OCI-LY1 (cell line): ENCODE results near the gene GLT1D1.

Experiments
- H2AFZ ChIP-seq: fragments of 200-600 bp; sonication (generic), shearing (Covaris generic); 2 replicates; pipeline ENCODE4 v1.6.0; 2014; ENCODE audit warnings: antibody characterized with exemption, mild to moderate bottlenecking, low read length
- H3F3A ChIP-seq: fragments of 200-600 bp; sonication (generic), shearing (Covaris generic); 2 replicates; pipeline ENCODE4 v1.6.0; 2014; ENCODE audit warnings: mild to moderate bottlenecking, antibody characterized with exemption, low read length, moderate library complexity; ENCODE audit not compliant: insufficient read depth
- H3K27ac ChIP-seq: fragments of 200-600 bp; sonication (generic); 2 replicates; pipeline ENCODE4 v1.5.1; 2014; ENCODE audit warnings: low read length, mixed run types, mild to moderate bottlenecking, low read depth; ENCODE audit not compliant: poor library complexity, severe bottlenecking
- H3K27me3 ChIP-seq: fragments of 200-600 bp; sonication (generic); 2 replicates; pipeline ENCODE4 v1.6.0; 2014; ENCODE audit warnings: antibody characterized with exemption, mild to moderate bottlenecking, low read length, moderate library complexity; ENCODE audit not compliant: insufficient read depth
- H3K36me3 ChIP-seq: fragments of 200-600 bp; sonication (generic); 2 replicates; pipeline ENCODE4 v1.6.1; 2014; ENCODE audit warnings: mild to moderate bottlenecking, antibody characterized with exemption, low read length, moderate library complexity, mixed read lengths; ENCODE audit not compliant: insufficient read depth
- H3K4me1 ChIP-seq: fragments of 200-600 bp; sonication (generic); 2 replicates; pipeline ENCODE4 v1.5.1; 2014; ENCODE audit warnings: mild to moderate bottlenecking, low read length, moderate library complexity; ENCODE audit not compliant: insufficient read depth, severe bottlenecking
- H3K4me2 ChIP-seq: fragments of 200-600 bp; sonication (generic), shearing (Covaris generic); 2 replicates; pipeline ENCODE4 v1.6.1; 2014; ENCODE audit warnings: low read length
- H3K4me3 ChIP-seq: fragments of 200-600 bp; sonication (generic); 2 replicates; pipeline ENCODE4 v1.5.1; 2014; ENCODE audit warnings: low read length, low read depth, mild to moderate bottlenecking, mixed read lengths; ENCODE audit not compliant: poor library complexity, severe bottlenecking
- H3K79me2 ChIP-seq: fragments of 200-600 bp; shearing (Covaris generic); 2 replicates; pipeline ENCODE4 v1.6.1; 2016; ENCODE audit warnings: mixed run types, low read length, mixed read lengths; ENCODE audit not compliant: insufficient read depth
- H3K9ac ChIP-seq: fragments of 200-600 bp; sonication (generic), shearing (Covaris generic); 2 replicates; pipeline ENCODE4 v1.6.1; 2014; ENCODE audit warnings: mild to moderate bottlenecking, low read length, mixed read lengths
- H3K9me2 ChIP-seq: fragments of 200-600 bp; sonication (generic), shearing (Covaris generic); 2 replicates; pipeline ENCODE4 v1.6.1; 2014; ENCODE audit warnings: low read depth, mild to moderate bottlenecking, low read length, mixed read lengths
- H3K9me3 ChIP-seq: fragments of 200-600 bp; shearing (Covaris generic); 2 replicates; pipeline ENCODE4 v1.6.1; 2014; ENCODE audit warnings: low read length, mixed read lengths
- H4K20me1 ChIP-seq: fragments of 200-600 bp; sonication (generic), shearing (Covaris generic); 2 replicates; pipeline ENCODE4 v1.6.0; 2016; ENCODE audit warnings: mild to moderate bottlenecking, low read length; ENCODE audit not compliant: insufficient read depth
- EZH2 ChIP-seq: fragments of 200-600 bp; sonication (generic), shearing (Covaris generic); IDR thresholded peaks from 2 replicates; pipeline ENCODE4 v1.8.0; 2017; ENCODE audit warnings: borderline replicate concordance, mixed run types, mild to moderate bottlenecking, antibody characterized with exemption, low read length, moderate library complexity, mixed read lengths
- TF ChIP-seq, protein P1 (sequence below): fragments of 200-600 bp; sonication (generic), shearing (Covaris generic); IDR thresholded peaks from 2 replicates; pipeline ENCODE4 v1.5.1; 2017; ENCODE audit warnings: mild to moderate bottlenecking, antibody characterized with exemption, low read length, moderate library complexity, mixed read lengths

Gene GLT1D1

DNA sequence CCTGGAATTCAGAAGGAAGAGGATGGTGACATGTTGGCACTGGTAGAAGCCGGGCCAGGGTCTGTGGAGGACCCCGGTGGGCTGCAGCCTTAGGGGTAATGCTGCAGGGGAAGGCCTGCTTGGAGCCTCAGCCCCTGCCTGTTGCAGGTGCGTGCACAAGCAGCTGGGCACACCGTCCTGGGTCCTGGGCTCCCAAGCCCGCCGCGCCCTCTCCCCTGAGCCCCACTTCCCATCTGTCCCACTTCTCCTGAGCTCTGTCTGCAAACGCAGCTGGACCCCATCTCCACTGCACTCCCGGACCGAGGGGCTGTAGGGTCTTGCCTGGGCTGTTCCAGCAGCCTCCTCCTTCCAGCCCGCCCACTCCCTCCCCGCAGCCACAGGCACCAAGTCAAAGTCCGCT is 116.8 kb downstream of the GLT1D1 start:
- no peak overlapping the region for H3K4me2 ChIP-seq
- no peak overlapping the region for H3K4me3 ChIP-seq

DNA sequence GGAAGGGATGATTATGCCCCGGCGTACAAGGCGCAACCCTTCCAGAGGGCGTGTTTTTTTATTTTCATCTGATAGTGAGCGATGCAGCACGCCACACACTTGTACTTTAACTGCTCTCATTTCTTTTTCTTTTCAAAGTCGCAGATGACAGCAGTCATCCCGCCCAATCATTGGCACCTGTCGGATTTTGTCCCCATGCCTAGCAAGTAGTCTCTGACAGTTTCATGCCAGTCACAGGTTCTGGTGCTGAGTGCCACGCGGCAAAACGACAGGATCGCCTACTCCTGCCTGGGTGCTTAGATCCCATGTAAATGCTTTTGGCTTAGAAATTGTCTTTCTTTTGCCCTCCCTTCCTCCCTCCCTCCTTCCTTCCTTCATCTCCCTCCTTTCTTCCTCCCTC is 117.7 kb downstream of the GLT1D1 start:
- Histone ChIP-seq H3K9me2 (no peaks in the 10 kb centered on the region), H3K9ac (no peak overlapping the region)

More for the DNA sequence above, 116.8 kb downstream of the GLT1D1 start:
- Histone ChIP-seq H3K9me3 (no peaks in the 10 kb centered on the region), H2AFZ (no peak overlapping the region), H3K27me3 (no peaks in the 10 kb centered on the region), H3K9me2 (no peaks in the 10 kb centered on the region), H3K9ac (no peak overlapping the region), H3K4me1 (no peaks in the 10 kb centered on the region), H3K36me3 (no peaks in the 10 kb centered on the region), H4K20me1 (no peaks in the 10 kb centered on the region), H3K79me2 (no peaks in the 10 kb centered on the region), H3K27ac (no peak overlapping the region), H3F3A (no peaks in the 10 kb centered on the region)
- TF ChIP-seq, protein P1, sequence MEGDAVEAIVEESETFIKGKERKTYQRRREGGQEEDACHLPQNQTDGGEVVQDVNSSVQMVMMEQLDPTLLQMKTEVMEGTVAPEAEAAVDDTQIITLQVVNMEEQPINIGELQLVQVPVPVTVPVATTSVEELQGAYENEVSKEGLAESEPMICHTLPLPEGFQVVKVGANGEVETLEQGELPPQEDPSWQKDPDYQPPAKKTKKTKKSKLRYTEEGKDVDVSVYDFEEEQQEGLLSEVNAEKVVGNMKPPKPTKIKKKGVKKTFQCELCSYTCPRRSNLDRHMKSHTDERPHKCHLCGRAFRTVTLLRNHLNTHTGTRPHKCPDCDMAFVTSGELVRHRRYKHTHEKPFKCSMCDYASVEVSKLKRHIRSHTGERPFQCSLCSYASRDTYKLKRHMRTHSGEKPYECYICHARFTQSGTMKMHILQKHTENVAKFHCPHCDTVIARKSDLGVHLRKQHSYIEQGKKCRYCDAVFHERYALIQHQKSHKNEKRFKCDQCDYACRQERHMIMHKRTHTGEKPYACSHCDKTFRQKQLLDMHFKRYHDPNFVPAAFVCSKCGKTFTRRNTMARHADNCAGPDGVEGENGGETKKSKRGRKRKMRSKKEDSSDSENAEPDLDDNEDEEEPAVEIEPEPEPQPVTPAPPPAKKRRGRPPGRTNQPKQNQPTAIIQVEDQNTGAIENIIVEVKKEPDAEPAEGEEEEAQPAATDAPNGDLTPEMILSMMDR: no peak
- TF ChIP-seq EZH2: no peak

DNA sequence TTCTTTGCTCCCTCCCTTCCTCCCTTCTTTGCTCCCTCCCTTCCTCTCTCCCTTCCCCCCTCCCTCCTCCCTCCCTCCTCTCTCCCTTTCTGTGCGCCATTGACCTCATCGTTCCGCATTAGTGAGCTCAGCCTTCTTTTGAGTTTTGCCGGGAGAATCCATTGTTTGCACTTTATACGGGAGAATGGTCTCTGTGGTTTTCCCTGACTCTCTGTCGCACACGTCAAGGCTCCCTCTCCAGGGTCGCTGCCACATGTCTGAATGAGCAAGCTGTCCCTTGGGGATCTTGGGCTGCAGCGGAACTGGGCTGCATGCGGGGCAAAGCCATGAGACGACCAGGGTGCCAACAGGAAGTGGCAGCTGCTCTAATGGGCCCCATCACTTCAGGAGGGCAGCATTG is 118.5 kb downstream of the GLT1D1 start:
- Histone ChIP-seq H3K36me3 (no peaks in the 10 kb centered on the region), H3K4me2 (no peak overlapping the region), H3K27ac (no peak overlapping the region), H3K4me1 (no peaks in the 10 kb centered on the region), H4K20me1 (no peaks in the 10 kb centered on the region), H2AFZ (no peak overlapping the region), H3K27me3 (no peaks in the 10 kb centered on the region), H3F3A (no peaks in the 10 kb centered on the region), H3K9me2 (no peaks in the 10 kb centered on the region), H3K9ac (no peak overlapping the region), H3K9me3 (no peaks in the 10 kb centered on the region), H3K79me2 (no peaks in the 10 kb centered on the region), H3K4me3 (no peak overlapping the region)
- TF ChIP-seq EZH2: no peak
- TF ChIP-seq, protein P1: no peak

More for the DNA sequence above, 117.7 kb downstream of the GLT1D1 start:
- Histone ChIP-seq H3K4me1 (no peaks in the 10 kb centered on the region), H3F3A (no peaks in the 10 kb centered on the region), H2AFZ (no peak overlapping the region), H3K9me3 (no peaks in the 10 kb centered on the region), H3K4me2 (no peak overlapping the region), H4K20me1 (no peaks in the 10 kb centered on the region), H3K79me2 (no peaks in the 10 kb centered on the region), H3K36me3 (no peaks in the 10 kb centered on the region), H3K27ac (no peak overlapping the region), H3K27me3 (no peaks in the 10 kb centered on the region), H3K4me3 (no peak overlapping the region)
- no peak for TF ChIP-seq EZH2
- TF ChIP-seq, protein P1: no peak
